HFF-Myc (cell line): ENCODE measurements around the gene SNX33.
"Not testable (repeated sequence)": the region's sequence is repeated elsewhere in the genome, so short reads cannot be mapped to it uniquely, and the experiment has no call there.

Experiments used
- DNase-seq: peaks from one replicate; pipeline ENCODE4 v3.0.0-alpha.2; 2011; ENCODE audit warnings: low read depth; ENCODE audit errors: extremely low read depth
- H3K4me3 ChIP-seq: replicated peaks from 2 replicates; pipeline ENCODE4 v1.5.1; 2011; ENCODE audit warnings: low read depth, mild to moderate bottlenecking, control low read depth, low read length
- CTCF ChIP-seq: IDR thresholded peaks from 2 replicates; pipeline ENCODE4 v1.5.1; 2012; ENCODE audit warnings: mild to moderate bottlenecking, low read depth, low read length, control low read depth; ENCODE audit errors: missing control alignments

The SNX33 gene

DNA sequence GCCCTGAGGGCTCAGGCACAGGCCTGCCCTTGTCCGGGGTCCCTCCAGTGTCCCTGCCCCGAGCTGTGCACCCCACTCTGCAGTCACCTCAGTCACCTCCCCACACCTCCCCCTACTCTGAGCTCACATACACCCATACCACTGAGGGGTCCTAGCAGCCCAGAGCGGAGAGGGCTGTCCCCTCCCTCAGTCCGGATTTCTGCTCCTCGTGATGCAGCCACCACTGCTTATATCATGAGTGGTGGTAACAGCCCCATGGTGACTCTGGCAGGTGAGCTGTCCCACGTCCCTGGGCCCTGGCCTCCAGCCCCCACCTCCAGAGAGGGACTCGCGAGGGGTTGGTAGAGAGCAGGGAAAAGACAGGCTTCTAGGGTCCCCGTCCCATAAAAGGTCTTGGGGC, 56.9 kb downstream of the SNX33 start:
- no peak overlapping the region for H3K4me3 ChIP-seq
- DNase-seq = no peak
- TF ChIP-seq CTCF = no peak

DNA sequence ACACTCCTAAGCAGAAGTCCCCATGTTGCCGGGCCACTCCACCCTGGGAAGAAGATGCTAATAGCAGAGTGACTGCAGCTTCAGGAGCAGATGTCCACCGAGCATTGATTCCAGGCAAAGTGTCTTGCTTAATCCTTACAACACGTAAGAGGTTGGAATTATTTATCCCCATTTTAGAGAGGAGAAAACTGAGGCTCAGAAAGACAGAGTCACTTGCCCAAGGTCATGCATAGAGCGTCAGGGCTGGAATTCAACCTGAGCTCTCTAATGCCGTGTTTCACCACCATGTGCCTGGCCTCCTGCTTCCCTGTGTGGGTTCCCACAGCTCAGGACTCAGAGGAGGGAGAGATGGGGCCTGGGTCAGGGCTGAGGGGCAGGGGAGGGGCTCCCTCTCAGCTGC, 57.7 kb downstream of the SNX33 start:
- not testable (repeated sequence) for H3K4me3 ChIP-seq, DNase-seq

DNA sequence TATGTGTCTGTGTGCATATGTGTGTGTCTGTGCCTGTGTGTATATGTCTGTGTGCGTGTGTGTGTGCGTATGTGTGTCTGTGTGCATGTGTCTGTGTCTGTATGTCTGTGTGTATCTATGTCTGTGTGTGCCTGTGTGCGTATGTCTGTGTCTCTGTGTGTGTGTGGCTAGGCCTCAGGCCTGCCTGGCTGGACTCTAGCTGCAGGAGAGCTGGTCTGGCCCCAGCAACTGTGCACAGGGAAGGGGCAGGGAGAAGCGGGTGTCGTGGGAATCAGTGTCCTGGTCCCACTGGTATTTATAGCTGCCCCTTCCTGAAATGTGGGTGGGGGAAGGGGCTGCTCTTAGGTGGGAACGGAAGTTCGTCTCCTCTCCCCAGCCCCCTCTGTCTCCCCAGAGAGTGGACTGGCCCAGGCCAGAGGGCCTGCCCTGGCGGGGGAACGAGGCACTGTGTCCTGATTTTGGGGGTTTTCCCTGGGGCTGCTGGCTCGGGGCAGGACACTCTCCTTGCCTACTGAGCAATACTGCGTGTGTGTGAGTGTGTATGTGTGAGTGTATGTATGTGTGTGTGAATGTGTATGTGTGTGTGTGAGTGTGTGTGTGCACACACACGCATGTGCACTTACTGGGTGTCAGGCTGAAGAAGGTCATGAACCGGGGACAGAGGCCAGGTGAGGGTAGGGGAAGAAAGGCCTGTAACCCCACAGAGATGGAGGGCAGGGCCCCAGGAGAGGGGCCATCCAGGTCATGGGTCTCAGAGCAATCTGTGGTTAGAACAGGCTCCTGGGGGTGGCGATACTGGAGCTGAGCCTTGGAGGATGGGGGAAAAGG, 58.4 kb downstream of the SNX33 start:
- H3K4me3 ChIP-seq = no peak overlapping the region
- DNase-seq = no peak
- TF ChIP-seq CTCF = no peak

DNA sequence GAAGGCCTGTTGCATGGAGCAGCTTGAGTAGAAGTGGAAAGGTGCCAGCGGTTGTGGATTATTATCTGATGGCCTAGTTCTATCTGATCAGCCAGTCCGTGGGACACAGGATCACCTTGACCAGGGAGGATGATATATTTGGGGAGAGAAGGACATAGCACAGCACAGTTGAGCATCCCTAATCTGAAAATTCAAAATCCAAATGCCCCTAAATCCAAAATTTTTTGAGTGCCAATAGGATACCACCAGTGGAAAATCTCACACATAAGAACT, 58.9 kb downstream of the SNX33 start:
- no peak for TF ChIP-seq CTCF
- no peak for DNase-seq
- no peak overlapping the region for H3K4me3 ChIP-seq

DNA sequence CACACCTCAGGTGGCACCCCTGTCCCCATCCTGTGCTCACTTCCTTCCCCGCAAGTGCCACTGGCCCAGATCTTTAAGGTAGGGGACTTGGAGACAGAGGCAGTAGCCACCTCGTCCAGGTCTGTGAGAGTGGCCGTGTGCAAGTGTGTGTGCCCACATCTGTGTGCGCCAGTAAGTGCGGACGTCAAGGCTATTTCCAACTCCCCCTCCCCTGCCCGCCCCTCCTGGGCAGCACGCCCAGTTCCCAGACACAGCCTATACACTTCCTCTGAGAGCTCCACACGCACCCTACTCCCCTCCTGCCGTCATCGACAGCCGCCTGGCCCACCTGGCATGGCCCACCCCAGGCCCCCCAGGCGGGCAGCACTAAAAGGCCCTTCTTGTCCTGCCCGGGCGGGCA, 61.7 kb downstream of the SNX33 start:
- peak overlapping the region; percentile 31 for H3K4me3 ChIP-seq
- not testable (repeated sequence) for DNase-seq

- H3K4me3 ChIP-seq = peak overlapping the region; percentile 31
- DNase-seq = not testable (repeated sequence)
Measured at GRCh38 chr15:75710874-75711273, 63.2 kb downstream of the SNX33 start.

DNA sequence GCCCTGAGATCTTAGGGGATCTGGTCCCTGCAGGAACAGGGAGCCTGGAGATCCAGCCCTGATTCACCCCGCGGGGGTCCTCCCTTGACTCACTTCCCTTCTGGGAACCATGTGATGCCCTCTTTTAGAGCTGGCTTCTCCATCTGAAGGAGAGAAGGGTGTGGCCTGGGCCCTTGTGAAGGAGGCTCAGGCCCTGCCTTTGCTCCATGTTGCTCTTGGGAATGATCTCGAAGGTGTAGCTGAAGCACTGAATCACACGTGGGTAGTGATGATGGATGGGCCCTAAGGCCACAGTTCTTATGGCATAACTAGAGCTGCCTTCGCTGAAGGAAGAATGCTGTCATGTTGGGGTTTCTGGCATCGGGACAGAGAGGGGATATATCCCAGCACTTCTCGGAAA, 63.8 kb downstream of the SNX33 start:
- peak overlapping the region; percentile 75 for H3K4me3 ChIP-seq
- not testable (repeated sequence) for DNase-seq
